Right ventricle myocardium inferior (tissue), 1 donor: ENCODE results near the gene RBM43. TPM values are rescaled to one million over a fixed set of nuclear protein-coding genes. Genes with fewer than 3 reads are reported as not detected.

Experiments used
- ATAC-seq: fragments of 200-7000 bp; cut with Tn5 transposase; one replicate; pipeline ENCODE4 v1.9.1; 2020; ENCODE audit warnings: mild to moderate bottlenecking, moderate library complexity
- DNase-seq: peaks from one replicate; pipeline ENCODE4 v3.0.0; 2021; ENCODE audit errors: missing footprints
- intact Hi-C: fragments of 100-400 bp; cut with DNase I; formaldehyde crosslinking; loops from one replicate; pipeline ENCODE4 v1.11.0; 2022
- total RNA-seq: library from RNA; stranded (reverse); fragmentation: NEBNext Ultra II Directional; extraction: Animal tissue kit (Norgen Biotek cat#: 25700); gene quantifications from one replicate; pipeline ENCODE4 v1.2.1, GENCODE V29; 2021
- donor health status: DM: no; HTN: yes; CAD: no; lungs with severe emphysema.

The RBM43 gene
- total RNA-seq, 1 donor from 2014 or later: 2.1 TPM

DNA sequence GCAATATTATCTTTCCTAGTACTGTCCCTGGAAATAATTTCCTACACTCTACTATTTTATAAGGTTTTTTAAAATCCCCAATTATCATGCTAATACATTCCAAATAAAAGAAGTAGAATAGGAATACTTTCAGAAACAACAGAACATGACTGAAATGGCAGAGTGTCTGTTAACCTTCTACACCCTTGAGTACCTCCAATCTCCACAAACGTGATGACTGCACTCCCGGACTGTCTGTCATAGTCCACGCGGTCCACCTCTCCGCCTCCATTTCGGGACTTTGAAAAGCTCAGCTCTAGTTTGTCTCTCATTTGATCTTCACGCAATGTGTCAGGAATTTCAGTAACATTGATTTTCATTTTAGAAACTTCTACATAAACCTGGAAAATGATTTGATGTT lies 13.6 kb upstream of the RBM43 start:
- ATAC-seq: no peak

DNA sequence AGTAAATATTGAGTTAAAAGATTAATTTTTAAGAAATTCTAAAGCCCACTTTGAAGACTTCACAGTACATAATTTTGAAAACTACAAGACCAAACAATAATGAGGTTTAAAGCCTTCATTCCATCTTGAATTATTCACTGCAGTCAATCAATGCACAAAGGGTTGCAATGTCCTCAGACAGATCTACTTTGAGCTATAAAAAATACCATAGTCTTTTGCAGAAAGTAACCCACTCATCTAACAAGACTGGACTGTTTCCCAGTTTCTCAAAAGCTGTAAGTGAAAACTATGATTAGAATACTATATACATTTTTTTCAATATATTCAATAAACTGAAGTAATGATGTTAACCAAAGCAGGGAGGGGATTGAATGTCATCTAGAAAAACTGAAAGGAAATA lies 10.2 kb upstream of the RBM43 start:
- DNase-seq: no peak
- intact Hi-C loops: no loop called here
- ATAC-seq: no peak

More for the DNA sequence above, 13.6 kb upstream of the RBM43 start:
- intact Hi-C loops: no loop called here
- DNase-seq: no peak

DNA sequence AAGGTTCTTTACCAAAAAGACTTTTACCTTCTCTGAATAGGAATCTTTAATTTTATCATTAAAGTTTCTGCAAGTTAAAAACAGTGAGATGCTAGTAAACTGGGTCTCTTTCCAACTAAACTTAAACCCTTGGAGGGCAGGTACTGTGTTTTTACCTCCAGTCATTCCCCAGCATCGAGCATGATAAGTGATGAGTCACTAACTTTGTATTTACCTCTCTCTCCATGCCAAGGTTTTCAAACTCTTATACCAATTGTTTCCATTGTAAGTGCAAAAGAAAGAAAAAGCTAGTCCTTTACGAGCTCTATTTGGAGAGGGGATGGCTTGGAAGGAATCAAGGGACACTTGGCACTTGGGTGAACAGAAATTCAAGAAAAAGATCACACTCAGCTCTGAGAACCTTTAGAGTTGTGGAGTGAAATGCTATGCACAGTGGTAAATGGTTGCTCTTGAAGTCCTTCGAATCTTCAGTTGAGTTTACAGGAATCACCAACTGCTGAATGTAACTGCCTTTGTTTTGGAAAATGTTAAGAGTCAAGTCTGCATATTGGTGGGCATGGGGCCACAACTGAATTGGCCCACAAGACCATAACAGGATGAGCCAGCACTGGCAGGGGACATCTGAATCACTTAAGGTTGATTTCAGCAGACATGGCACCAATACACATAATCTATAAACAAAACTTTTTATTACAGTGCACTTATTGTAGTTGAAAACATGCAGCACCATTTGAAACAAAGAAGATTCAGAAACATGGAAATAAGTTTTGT lies 8.3 kb upstream of the RBM43 start:
- DNase-seq: no peak
- intact Hi-C loops: no loop called here
- ATAC-seq: no peak

DNA sequence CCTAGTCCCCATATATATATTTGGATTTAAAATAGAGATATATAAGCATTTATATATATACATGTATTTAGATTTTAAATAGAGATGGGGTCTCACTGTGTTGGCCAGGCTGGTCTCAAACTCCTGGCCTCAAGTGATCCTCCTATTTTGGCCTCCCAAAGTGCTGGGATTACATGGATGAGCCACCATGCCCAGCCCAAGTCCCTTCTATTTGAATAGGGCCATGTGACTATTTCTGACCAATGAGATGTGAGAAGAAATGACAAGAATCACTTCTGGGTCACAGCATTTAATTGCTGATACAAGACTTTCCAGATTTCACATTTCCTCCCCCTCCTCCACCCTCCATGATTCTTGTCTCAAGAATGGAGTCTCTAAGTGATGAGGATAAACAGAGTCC lies 6.4 kb upstream of the RBM43 start:
- no peak for ATAC-seq
- no peak for DNase-seq
- intact Hi-C loops: no loop called here

DNA sequence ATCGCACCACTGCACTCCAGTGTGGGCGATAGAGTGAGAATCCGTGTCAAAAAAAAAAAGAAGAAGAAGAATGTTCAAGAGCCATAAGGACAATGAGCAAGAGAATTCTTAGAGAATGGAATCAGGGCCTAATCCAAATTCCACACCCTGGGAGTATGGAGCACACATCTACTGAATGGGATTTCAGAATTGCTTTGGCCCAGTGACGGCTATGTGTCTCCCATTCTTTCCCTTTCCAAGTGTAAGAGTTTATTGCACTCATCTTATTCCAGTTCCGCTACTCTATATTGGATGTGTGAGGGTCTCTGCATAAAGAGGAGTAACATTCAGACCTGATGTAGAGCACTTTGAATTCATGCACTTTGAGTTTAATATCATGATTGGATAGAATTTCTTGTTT lies 5.9 kb upstream of the RBM43 start:
- no peak for ATAC-seq
- intact Hi-C loops: no loop called here
- DNase-seq: no peak

DNA sequence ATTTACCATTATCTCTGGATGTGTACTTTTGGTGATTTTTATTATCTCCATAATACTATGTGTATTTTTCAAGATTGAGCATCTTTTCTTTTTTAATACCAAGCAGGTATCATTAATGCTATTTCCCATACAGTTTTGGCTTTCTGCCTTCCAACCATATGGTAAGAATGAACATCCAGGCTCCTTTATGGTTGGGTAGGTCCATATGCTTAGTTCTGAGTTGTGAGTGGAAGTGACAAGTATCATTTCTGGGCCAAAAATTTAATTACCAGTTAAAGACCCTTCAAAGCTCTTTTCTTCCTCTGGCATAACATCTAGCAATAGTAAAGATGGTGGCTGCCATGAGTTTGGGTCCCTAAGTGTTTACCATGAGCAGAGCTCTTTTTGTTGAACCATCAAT lies 4.3 kb upstream of the RBM43 start:
- intact Hi-C loops: no loop called here

DNA sequence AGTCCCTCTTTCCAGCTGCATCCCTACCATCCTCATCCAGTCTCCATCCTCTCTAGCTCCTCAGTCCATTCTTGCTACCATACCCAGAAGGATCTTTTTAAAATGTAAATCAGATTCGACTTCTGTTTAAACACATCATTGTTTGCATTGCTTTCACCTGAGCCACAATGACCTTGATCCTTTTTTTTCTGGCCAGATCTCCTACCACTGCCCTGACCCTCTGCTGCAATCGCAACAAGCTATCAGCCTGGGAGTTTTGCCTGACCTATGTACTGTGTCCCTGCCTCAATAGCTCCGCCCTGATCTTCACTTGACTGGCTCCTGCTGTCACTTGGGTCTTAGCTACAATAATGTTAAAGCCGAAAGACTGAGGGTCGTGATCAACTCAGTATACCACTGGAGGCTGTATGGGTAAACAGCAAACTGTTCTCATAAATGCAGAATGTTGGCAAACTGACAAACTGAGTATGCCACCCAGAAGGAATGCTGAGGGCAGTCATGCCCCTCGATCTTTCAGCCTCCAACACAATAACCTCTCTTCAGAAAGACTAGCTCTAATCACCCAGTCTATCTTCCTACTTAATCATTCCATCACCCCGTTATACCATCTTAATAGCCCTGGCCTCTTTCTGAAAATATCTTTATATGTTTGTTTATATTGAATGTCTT lies 2.6 kb upstream of the RBM43 start:
- intact Hi-C loops: no loop called here
- DNase-seq (no peak), ATAC-seq (no peak)

More for the DNA sequence above, 4.3 kb upstream of the RBM43 start:
- no peak for DNase-seq
- no peak for ATAC-seq

DNA sequence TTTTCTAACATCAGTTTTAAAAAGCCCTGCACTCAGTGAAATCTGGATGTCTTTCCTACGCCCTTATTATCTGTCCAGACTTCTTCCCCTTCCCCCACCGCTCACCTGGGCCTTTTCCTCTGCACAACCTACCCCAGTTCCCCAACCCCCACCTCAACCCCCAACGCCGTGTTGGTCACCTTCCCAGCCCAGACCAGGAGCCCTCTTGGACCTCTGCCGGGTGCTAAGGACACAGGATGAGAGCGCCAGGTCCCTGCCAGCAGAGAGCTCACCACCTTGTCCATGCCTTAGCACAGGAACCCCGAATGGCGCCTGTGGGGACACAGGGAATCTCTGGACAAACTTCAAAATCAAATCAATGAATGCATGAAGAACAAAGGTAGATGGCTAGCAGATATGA lies 966 bp upstream of the RBM43 start:
- no peak for DNase-seq
- intact Hi-C loops: no loop called here
- no peak for ATAC-seq

DNA sequence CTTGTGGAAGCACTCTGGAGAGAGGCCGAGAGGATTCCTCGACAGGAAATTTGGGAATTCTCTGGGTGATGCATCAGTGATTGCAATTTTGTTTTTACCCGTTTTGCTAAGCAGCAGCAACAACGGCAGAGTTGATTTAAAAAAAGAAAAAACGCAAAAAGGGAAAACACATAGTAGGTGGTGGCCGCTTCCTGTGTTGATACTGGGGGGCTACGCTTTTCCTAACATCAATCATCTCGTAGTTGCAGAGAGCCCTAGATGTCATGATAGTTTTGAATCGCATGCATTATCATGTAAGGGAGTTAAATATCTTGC lies 271 bp upstream of the RBM43 start:
- intact Hi-C loops: loop anchor here (2.0 kb wide), 1 partner anchor 27 kb away; the partner anchor contains the start of gene NMI
- DNase-seq (no peak), ATAC-seq (no peak)

DNA sequence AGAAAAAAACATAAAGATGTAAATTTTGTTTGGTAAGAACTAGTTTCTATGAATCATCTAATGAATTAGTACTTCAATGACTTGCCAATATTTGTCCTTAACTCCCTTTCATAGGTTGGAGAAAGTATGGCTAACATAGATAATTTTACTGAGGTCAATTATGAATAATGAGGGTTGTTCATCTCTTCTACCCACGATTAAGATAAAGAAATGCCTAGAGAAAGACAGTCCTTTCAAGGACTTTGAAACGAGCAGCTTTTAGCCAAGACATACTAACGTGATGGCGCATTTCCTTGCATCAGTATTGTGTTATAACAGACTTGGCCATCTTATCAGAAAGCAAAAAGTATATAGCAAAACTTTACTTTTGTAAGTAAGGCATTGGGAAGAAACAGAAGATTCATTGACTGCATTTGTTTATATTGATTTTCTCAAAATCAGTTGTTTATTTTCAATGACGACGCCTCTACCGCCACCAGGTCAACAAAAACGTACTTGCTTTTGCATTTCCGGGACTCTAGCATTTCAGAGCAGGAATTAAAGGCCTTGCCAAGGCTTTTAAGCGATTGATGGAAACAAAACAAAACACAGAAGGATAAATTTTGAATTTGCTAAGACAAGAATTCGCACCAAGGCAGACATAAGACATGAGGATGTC lies 961 bp downstream of the RBM43 start:
- no peak for DNase-seq
- intact Hi-C loops: loop anchor here (2.0 kb wide), 1 partner anchor 28 kb away; the partner anchor contains the start of gene NMI
- ATAC-seq: no peak

DNA sequence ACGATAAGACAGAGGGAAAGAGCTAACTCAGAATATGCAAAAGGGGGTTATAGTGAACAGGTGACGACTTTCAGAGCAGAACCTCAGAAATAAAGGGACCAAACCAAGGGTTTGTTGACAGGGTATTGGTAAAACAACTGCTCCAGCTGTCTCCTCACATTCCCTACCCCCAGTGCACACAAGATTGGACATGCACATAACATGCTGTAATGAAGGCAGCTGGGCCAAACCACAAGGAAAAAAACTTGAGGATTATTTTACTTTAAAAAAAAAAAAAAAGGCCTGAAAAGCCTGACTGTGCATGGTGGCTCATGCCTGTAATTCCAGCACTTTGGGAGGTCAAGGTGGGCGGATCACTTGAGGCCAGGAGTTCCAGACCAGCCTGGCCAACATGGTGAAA lies 3.5 kb downstream of the RBM43 start:
- no peak for ATAC-seq
- intact Hi-C loops: no loop called here
- DNase-seq: no peak

DNA sequence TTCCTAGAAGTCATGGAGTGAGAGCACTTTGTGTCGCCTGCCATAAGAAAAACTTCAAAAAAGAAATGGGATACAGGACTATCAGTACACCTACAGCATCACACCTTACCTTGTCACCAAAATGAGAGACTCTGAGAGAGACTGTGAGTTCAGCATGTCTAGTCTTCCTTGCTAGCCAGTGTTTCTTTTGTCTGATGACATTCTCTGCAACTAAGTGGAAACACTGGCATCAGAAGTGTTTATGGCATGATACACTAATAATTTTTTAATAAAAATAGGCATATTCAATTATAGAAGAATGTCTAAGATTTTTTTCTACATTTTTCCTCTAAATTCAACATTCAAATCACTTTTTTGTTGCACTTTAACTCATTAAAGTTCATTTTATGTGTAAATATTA lies 9.0 kb downstream of the RBM43 start:
- no peak for ATAC-seq
- intact Hi-C loops: no loop called here

DNA sequence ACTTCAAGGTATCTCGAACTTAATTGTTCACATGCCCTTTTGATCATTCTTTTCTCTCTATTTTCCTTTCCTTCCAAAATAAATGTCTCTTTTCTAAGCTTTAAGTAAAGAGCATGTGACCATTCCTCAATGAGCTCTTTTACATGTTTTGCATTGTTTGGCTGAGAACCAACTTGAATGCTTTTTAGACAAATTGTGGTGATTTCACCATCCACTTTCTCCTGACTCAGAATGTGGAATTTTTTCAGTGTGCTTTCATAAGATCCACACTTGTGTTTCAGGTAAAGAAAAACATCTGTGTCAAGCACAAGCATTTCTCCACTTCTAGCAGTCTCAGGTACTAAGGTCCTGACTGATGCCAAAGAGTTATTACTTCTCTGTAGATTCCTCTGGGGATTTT lies 10.7 kb downstream of the RBM43 start:
- intact Hi-C loops: no loop called here
- no peak for DNase-seq
- no peak for ATAC-seq

More for the DNA sequence above, 9.0 kb downstream of the RBM43 start:
- no peak for DNase-seq

DNA sequence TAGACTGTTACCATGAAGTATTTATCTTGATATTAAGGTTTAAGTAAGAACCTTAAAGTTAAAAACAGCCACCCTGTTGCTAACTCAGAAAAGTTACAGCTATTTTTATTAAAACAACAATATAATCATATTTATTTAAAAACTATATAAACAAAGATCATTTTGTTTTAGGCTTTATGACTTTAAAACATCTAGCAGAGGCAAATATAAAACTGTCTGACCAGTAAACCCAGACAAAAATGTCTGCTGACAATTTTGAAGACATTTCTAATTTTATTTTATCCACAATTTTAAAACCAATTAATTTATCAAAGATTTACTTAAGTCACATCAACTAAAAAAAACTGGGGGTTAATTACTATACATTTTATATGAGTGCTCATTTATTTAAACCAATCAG lies 14.2 kb downstream of the RBM43 start:
- ATAC-seq (no peak), DNase-seq (no peak)
- intact Hi-C loops: no loop called here

DNA sequence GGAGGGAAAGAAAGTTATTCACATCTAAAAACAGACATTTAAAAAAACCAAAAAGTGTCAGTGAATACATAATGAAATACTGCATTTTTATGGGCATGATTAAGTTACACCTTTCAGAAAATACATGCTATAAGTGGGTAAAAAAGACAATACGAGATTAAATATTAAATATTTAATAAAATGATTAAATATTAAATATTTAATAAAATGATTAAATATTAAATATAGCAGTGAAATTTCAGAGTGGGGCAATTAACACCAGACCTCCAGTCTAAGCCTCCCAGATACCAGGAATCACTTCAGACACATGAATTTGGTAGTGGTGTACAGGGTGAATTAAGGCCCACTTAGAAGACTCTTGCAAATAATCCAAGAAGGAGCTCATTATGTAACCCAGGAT lies 15.5 kb downstream of the RBM43 start:
- no peak for ATAC-seq

DNA sequence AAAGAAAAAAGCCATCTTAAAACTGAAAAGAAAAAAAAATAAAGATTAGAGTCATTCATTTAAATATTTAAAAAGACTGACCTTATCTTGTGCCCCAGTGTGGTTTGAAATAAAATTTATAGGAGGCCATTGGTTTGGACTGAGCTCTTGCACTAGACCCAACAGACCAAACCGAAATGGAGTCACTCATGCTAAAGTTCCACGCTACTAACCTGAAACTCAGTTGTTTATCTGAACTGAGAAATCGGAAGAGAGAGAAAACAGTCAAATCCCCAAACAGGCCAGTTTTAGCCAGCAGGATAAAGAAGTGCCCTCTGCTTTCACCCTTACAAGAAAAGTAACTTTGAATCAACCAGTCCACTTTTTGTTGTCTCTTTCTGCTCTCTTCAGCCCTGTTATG lies 18.2 kb downstream of the RBM43 start:
- no peak for DNase-seq
- intact Hi-C loops: no loop called here
- no peak for ATAC-seq

More for the DNA sequence above, 15.5 kb downstream of the RBM43 start:
- DNase-seq: no peak
- intact Hi-C loops: no loop called here

DNA sequence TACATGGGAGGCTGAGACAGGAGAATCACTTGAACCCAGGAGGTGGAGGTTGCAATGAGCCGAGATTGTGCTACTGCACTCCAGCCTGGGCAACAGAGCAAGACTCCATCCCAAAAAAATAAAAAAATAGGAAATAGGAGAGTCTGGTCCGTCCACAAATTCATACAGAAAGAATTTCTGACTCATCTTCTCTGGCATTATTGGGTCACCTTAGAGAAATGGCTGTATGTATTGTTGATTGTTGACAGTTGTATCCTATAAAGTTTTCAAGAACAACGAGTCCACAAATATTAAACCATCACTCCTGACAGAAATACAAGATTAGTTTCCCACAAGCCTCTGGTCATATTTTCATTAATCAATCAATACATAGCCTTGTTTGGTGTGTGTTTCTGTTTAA lies 20.4 kb downstream of the RBM43 start:
- no peak for ATAC-seq
- intact Hi-C loops: no loop called here
- no peak for DNase-seq

DNA sequence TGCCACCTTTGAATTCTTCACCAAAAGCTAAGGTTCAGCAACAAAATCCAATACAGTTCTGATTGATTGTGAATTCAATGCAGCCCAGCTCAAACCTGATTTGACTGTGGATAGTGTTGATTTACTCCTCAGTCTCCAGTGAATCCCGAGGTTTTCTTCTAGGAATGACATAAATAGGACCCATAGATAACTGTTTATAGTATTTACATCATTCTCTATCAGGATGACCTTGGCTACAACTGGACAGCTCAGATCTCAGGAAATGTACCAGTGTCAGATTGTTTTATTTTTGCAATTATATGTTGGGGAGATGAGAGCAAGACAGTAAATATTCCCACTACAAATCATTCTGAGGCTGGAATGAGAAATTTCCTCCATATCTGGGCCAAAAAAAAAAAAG lies 21.2 kb downstream of the RBM43 start:
- DNase-seq (no peak), ATAC-seq (no peak)
- intact Hi-C loops: no loop called here

DNA sequence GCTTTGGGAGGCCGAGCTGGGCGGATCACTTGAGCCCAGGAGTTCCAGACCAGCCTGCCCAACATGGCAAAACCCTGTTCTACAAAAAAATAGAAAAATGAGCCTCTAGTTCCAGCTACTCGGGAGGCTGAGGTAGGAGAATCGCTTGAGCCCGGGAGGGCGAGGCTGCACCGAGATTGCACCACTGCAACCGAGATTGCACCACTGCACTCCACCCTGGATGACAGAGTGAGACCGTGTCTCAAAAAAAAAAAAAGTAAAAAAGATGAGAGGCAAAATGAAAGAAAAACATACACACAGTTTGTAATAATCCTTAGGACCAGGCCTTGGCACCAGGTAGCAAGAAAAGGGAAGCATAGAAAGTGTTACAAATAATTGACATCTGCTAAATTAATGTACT lies 22.0 kb downstream of the RBM43 start:
- intact Hi-C loops: loop anchor here (1.0 kb wide), 1 partner anchor 1642 kb away; no protein-coding TSS in a partner anchor
- DNase-seq (no peak), ATAC-seq (no peak)
